NCI-H82 treated with DMSO at 0.1 percent for 48 hours (cell line): ENCODE measurements around the gene NAT14.
"Not testable (repeated sequence)": the region's sequence is repeated elsewhere in the genome, so short reads cannot be mapped to it uniquely, and the experiment has no call there.

Experiments
- DNase-seq: peaks from one replicate; lab custom pipeline; 2025; ENCODE audit not compliant: unreplicated experiment; lab: John Stamatoyannopoulos, UW

The NAT14 gene

DNA sequence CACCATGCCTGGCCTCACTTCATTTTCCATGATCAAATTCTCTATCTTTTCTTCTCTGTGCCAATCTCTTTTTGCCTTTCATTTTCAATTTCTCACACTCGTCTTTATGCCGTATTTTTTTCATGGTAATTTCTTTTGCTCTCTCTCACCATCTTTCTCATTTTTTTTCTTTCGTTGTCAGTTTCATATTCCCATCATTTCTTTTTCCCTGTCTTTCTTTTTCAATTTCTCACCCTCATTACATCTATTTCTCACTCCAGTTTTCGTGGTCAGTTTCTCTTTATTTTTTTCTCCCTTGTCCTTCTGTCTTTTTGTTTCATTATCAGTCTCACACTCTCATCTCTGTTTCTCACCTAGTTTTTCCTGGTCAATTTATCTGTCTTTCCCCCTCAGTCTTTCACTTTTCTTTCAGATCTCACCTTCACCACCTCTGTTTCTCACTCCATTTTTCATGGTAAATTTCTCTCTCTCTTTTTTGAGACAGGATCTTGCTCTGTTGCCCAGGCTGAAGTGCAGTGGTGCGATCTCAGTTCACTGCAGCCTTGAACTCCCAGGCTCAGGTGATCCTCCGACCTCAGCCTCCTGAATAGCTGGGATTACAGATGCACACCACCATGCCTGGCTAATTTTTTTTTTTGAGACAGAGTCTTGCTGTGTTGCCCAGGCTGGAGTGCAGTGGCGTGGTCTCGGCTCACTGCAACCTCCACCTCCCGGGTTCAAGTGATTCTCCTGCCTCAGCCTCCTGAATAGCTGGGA is 17.4 kb downstream of the NAT14 start:
- no peak for DNase-seq

DNA sequence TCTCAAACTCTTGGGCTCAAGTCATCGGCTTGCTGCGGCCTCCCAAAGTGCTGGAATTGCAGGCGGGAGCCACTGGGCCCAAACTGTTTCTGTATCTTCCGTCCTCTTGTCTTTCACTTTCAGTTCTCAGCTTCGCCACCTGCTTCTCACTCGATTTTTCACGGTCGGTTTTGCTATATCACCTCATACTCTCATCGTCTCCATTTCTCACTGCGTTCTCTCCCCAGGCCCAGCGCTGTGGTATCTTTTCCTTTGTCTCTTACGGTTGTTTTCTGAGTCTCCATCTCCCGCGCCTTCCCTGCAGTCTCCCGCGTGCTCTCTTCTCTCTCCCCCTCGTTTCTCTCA is 18.1 kb downstream of the NAT14 start:
- no peak for DNase-seq

DNA sequence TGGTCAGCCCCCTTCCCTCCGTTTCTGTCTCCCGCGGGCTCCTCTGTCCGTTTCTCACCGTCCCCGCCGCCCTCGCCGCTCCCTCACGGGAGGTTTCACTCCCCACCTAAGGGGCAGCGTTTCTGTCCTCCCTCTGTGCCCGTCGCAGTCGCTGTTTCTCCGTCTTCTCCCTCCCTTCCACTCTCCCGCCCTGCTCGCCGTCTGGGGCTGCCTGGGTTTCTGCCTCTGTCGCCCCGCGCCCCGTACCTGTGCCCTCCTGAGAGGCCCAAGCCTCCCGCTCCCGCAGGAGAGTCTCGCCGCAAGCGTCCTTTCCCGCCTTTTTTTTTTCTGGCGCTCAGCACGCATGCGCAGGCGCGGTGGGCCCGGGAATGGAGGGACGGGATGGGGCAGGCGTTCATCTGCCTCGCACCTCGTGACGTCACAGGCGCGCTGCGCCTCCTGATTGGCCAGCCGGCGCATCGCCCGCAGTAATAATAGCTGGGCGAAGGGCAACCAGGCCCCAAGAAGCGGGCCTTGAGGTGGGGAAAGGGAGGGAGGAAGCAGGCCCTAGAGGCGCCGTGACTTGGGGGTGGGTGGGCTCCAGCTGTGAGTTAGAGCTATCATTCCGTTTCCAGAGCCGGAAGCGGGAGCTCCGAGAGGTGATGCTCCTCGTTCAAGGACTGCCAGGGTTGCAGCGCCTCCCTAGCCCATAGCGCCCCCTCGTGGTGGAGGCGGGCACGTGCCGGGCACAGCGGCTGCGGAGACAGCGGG is 18.7 kb downstream of the NAT14 start:
- DNase-seq = peak; percentile 80

DNA sequence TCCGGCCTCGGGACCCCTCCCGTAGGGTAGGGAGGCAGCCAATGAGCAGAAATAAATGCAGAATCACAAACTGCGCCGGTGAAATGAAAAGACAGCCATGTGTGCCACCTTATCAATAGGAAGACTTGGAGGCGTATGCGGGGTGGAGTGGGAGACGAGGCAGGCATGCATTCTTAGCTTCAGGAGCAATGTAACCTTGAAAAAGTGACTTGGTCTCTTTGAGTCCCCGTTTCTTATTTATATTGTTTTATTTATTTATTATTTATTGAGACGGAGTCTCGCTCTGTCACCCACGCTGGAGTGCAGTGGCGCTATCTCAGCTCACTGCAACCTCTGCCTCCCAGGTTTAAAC is 19.2 kb downstream of the NAT14 start:
- no peak for DNase-seq

DNA sequence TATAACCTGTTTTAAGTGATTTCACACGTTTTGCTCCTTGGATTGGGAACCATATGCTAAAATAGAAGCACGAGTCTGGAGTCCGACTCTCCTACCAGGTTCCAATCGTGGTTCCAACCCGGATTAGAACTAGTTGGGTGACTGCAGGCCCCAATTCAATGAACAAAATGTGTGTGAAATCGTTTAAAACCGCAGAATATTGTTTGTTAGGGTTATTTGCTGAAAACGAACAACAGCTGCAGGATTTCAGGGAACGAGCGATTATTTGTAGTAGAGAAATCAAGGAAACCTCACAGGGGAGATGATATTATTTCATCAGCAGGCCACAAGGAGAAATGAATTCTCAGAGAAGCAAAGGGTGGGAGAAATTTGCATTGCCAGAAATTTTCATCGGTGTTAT is 20.0 kb downstream of the NAT14 start:
- DNase-seq = no peak

DNA sequence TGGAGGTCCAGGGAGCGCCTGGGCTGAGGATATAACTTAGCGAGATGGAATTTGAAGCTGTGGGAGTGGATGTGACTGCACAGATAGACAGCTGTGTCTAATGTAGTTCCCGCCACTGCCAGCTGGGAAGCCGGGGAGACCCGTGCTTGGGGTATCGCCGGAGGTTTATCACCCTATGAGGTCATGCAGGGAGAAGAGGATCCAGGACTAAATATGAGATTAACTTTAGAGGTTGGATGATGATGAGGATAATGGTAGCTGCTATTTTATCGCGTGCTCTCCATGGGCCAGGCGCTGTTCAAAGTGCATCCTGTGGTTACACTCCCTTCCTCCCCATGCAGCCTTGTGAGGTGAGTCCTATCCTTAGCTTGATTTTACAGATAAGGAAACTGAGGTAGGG is 23.1 kb downstream of the NAT14 start:
- DNase-seq = no peak

DNA sequence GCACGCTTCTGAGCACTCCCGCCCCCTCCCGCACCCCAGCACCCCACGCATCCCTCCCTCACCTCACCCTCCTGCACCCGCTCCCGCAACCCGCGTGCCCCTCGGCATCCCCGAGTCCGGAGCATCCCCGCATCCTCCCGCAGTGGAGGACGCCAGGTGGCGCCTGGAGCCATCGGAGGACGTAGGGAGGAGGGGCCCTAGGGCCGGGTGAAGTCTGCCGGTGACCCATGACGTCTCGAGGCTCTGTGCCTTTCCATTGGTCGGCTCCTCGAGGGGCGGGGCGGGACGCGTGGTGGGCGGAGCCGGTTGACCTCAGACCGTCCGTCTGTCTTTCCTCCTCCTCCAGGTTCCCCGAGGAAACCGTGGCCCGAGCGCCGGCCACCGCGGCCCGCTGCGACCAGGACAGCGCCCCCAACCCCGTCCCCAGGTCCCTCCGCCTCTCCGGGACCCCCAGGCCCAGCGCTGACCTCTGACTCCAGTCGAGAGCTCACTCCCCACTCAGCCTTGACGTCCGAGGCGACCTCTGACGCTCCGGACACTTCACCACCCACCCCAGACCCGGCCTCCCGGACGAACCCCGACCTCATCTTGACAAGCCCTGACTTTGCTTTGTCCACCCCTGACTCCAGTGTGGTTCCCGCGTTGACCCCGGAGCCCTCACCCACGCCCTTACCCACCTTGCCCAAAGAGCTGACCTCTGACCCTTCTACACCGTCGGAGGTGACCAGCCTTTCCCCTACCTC is 32.1 kb downstream of the NAT14 start:
- peak; percentile 87 for DNase-seq

DNA sequence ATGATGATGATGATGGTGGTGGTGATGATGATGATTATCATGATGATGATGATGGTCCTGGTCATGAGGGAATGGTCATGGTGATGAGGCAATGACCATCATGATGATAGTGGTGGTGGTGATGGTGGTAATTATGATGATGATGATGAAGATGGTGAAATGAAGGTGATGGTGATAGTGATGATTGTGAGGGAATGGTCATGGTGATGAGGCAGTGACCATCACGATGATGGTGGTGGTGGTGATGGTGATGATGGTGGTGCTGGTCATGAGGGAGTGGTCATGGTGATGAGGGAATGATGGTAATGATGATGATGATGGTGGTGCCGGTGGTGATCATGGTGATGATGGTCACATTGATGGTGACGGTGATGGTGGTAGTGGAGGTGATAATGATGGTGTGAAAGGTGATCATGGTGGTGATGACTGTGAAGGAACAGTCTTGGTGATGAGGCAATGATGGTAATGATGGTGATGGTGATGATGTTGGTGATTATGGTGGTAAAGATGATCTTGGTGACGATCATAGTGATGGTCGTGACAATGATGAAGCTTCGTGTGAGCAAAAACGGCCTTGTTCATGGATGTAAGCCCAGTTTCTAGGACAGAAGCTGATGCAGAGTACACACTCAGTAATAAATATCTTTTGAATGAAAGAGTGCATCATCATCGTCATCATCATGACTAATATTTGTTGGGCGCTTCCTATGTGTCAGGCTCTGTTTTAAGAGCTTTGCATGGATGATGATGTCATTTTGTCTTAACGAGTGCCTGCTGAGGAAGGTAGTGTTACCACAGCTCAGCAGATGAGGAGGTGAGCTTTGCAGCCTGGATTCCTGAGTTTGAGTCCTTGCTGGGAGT is 34.7 kb downstream of the NAT14 start:
- DNase-seq = no peak

DNA sequence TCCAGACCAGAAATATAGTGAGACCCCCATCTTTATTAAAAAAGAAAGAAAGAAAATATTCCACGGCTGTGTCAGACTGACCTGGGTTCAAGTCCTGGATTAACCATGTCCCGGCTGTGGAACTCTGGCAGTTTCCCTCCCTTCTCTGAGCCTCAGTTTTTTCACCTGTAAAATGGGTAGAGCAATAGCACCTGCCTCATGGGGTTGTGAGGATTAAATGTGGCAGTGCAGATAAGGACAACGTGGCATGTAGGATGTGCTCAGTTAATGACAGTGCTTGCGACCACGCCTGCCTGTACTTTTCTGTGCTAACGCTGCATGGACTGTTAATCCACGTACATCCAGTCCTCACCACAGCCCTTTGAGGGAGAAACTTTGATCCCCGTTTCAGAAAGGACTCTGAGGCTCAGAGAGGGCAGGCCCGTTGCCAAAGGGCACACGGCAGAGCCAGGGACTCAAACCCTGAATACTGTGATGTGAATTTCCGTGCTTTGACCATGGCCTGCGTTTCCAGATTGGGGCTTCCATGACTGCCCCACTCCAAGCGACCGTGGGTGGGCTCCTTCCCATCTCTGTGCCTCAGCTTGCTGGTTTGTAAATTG is 35.8 kb downstream of the NAT14 start:
- no peak for DNase-seq

DNA sequence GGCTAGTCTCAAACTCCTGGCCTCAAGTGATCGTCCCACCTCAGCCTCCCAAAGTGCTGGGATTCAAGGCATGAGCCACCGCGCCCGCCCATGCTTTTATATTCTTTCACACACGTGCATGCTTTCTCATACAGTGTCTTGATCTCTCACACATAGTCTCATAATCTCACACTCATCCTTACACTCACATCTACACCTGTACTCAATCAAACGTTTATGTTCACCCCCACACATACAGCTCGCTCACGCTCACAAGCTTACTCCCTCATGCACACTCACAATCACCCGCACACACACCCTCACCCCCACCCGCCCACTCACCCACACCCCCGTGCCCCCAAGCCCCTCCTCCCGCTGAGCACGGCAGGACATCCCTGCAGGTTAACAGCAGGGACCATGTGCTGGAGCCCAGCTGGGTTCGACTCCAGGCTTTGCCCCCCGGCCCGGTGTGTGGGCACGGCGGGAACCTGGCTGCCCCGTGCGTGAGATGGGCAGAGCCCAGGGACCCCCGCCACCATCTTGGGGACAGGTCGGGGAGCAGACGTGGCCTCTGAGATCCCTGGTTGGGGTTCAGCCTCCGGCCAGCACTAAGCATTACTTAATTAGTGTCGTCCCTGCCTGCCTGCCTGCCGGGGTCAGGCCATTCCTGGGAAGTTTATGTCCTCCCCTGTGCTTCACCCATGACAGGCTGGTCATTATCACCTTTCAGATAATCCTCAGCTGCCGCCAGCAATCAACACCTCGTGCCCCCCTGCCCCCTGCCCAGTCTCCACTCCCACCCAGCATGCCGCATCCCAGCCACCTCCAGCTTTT is 40.5 kb downstream of the NAT14 start:
- no peak for DNase-seq

DNA sequence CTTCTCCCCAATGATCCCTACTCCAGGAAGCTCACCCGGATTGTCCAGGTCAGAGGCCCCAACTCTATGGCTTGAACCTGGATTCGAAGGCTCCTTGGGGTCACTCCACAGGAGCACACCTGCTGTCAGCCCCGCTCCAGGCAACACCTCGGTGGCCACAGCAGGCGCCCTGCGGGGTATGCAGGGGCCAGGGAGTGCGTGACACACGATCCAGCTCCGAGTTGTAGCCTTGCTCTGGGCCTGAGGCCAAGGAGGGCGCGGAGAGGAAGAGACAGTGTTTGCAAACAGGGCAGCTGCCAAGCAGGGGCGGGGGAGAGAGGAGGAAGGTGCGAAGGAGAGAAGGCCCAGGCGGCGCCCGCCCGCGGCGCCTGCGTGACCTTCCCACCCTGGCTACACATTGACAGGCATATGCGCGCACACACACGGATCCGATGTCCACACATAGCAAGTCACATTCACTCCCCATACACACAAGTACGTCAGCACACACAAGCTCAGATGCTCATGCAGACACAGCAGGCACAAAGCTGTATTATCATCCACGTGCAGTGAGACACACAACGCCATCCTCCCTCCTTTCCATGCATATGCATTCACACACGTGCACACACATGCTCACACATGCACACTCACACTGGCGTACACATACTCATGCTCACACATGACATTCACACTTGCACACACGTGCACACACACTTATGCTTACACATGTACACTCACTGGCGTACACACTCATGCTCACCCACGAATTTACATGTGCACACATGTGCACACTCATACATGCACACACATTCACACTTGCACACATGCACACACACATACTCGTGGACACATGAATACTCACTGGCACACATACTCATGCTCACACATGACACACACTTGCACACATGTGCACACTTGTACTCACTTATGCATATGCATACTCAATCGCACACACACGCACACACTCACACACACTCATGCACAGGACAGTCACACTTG is 41.5 kb downstream of the NAT14 start:
- no peak for DNase-seq

DNA sequence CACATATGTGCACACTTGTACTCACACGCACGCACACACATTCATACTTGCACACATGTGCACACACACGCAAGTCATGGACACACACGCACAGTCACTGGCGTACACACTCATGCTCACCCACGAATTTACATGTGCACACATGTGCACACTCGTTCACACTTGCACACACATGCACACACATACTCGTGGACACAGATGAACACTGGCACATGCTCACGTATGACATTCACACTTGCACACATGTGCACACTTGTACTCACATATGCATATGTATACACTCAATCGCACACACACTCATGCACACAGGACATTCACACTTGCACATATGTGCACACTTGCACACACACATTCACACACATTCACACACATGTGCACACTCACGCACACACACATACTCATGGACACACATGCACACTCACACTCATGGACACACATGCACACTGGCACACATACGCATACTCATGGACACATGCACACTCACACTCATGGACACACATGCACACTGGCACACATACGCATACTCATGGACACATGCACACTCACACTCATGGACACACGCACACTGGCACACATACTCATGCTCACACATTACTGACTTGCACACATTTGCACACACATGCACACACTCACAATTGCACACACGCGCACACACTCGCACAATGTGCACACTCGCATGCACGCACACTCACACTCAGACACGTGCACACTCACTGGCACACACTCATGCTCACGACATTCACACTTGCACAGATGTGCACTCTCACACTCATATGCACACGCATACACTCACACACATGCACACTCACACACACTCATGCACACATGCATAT is 42.4 kb downstream of the NAT14 start:
- no peak for DNase-seq

DNA sequence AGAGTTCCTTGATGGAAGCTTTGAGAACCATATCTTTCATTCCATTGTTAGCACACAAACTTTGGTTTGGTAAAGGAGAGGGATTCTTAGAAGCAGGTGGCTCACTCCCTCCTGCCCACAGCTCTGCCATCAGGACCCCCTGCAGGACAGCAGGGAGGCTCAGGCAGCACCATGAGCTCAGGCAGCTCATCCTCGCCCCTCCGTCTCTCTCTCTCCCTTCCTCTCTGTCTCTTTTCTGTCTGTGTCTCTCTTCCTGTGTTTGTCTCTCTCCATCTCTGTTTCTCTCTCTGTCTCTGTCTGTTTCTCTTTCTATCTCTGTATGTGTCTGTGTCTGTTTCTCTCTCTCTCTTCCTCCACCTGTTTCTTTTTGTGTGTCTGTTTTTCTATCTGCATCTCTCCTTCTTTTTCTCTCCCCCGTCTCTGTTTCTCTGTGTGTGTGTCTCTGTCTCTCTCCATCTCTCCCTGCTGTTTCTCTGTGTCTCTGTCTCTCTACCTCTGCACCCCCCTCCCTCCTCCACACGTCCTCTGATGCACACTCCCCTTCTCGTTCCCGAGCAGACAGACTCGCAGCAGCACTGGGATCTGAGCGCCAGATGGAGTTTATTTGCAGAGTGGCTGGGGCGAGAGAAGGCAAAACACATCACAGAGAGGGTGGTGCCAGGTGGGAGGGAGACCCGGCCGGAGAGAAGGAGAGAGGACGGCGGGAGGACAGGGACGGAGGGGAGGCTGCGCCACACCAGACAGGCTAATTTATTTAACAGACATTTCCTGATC is 43.2 kb downstream of the NAT14 start:
- DNase-seq = peak; percentile 90

DNA sequence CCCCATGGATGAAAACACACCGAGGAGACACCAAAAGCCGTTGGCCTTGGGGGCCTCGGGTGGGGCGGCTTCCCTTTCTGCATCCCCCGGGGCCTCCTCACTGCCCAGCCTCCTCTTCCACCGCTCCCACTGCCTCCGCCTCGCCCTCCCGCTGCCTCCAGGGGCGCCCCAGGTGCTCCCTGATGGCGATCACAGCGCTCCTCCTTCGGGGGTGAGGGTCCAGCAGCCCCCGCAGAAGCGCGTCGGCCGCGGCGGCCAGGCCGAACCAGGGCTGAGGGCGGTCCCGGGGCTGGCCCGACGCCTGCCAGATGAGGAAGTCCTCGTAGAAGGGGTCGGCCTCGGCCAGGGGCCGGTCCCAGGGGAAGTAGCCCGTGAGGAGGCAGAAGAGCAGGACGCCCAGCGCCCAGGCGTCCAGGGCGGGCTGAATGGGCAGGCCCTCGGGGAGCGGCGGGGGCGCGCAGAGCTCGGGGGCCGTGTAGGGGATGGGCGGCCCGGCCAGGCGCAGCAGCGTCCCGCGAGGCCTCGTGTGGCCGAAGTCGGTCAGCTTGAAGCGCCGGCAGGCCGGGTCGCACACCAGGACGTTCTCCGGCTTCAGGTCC is 44.7 kb downstream of the NAT14 start:
- no peak for DNase-seq

DNA sequence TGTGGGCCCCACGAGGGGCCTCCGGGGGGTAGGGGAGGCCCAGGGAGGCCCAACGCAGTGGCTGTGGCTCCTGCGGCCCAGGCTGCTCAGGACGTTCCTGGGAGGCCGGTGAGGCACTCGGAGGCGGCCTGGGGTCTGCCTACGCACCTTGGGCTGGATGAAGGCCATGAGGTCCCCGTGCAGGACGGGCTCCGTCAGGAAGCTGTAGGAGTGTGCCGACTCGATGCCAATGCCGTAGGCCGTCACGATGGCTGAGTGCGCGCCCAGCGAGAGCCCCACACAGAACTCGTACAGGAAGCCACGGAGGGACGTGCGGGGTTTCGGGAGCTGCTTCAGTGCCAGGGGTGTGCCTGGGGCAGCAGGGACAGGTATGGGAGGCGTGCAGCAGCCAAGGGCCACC is 46.0 kb downstream of the NAT14 start:
- no peak for DNase-seq

DNA sequence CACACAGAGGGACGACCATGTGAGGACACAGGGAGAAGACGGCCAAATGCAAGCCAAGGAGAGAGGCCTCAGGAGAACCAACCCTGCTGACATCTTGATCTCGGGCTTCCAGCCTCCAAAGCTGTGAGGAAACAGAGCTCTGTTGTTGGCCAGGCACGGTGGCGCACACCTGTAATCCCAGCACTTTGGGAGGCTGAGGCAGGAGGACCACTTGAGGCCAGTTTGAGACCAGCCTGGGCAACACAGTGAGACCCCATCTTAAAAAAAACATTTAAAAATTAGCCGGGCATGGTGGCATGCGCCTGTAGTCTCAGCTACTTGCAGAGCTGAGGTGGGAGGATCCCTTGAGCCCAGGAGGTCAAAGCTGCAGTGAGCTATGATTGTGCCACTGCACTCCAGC is 49.3 kb downstream of the NAT14 start:
- DNase-seq = not testable (repeated sequence)
